Osteoblast (primary cell): Measurements from ENCODE around the gene ZNF460. TPM values are rescaled to one million over a fixed set of nuclear protein-coding genes. Genes with fewer than 3 reads are reported as not detected.

Experiments
- DNase-seq: peaks from one replicate; pipeline ENCODE4 v3.0.0; 2011; ENCODE audit warnings: low spot score, mixed read lengths; ENCODE audit not compliant: insufficient read length; ENCODE audit errors: missing footprints
- H2AFZ ChIP-seq: 2 replicates; pipeline ENCODE4 v1.6.0; 2011; ENCODE audit warnings: mild to moderate bottlenecking, low read length
- H3K27ac ChIP-seq: 2 replicates; pipeline ENCODE4 v1.5.1; 2011; ENCODE audit warnings: mild to moderate bottlenecking, low read depth, low read length, moderate library complexity
- H3K27me3 ChIP-seq: 2 replicates; pipeline ENCODE4 v1.6.0; 2012; ENCODE audit warnings: mild to moderate bottlenecking, control low read depth, inconsistent platforms, low read length, moderate library complexity; ENCODE audit not compliant: insufficient read depth
- H3K36me3 ChIP-seq: 2 replicates; pipeline ENCODE4 v1.5.1; 2011; ENCODE audit warnings: mild to moderate bottlenecking, low read length, control low read depth, moderate library complexity; ENCODE audit not compliant: insufficient read depth
- H3K4me1 ChIP-seq: 2 replicates; pipeline ENCODE4 v1.5.1; 2011; ENCODE audit warnings: mild to moderate bottlenecking, low read length, control low read depth, moderate library complexity; ENCODE audit not compliant: insufficient read depth
- H3K4me2 ChIP-seq: 2 replicates; pipeline ENCODE4 v1.6.0; 2011; ENCODE audit warnings: mild to moderate bottlenecking, low read length; ENCODE audit not compliant: insufficient read depth
- H3K4me3 ChIP-seq: fragments of 200-600 bp; sonication (generic); 3 replicates; pipeline ENCODE4 v1.5.1; 2012; ENCODE audit warnings: mild to moderate bottlenecking, low read length, inconsistent platforms; ENCODE audit not compliant: insufficient read depth
- H3K79me2 ChIP-seq: 2 replicates; pipeline ENCODE4 v1.6.0; 2012; ENCODE audit warnings: mild to moderate bottlenecking, low read length, control low read depth, inconsistent platforms; ENCODE audit not compliant: insufficient read depth
- H3K9me3 ChIP-seq: 2 replicates; pipeline ENCODE4 v1.5.1; 2011; ENCODE audit warnings: low read depth, low read length, control low read depth
- H4K20me1 ChIP-seq: 2 replicates; pipeline ENCODE4 v1.6.0; 2012; ENCODE audit warnings: mild to moderate bottlenecking, low read length, control low read depth; ENCODE audit not compliant: insufficient read depth
- total RNA-seq: library from RNA; depleted of rRNA; stranded (reverse); fragments of >200 nt; gene quantifications from 2 replicates; pipeline ENCODE4 v1.2.3, GENCODE V29; 2012
- TF ChIP-seq, protein P1 (sequence below): IDR thresholded peaks from 2 replicates; pipeline ENCODE4 v1.5.1; 2011; ENCODE audit warnings: mild to moderate bottlenecking, low read depth, low read length, moderate library complexity; ENCODE audit errors: extremely low read depth

The ZNF460 gene
- total RNA-seq, 1 donor = 115 TPM

DNA sequence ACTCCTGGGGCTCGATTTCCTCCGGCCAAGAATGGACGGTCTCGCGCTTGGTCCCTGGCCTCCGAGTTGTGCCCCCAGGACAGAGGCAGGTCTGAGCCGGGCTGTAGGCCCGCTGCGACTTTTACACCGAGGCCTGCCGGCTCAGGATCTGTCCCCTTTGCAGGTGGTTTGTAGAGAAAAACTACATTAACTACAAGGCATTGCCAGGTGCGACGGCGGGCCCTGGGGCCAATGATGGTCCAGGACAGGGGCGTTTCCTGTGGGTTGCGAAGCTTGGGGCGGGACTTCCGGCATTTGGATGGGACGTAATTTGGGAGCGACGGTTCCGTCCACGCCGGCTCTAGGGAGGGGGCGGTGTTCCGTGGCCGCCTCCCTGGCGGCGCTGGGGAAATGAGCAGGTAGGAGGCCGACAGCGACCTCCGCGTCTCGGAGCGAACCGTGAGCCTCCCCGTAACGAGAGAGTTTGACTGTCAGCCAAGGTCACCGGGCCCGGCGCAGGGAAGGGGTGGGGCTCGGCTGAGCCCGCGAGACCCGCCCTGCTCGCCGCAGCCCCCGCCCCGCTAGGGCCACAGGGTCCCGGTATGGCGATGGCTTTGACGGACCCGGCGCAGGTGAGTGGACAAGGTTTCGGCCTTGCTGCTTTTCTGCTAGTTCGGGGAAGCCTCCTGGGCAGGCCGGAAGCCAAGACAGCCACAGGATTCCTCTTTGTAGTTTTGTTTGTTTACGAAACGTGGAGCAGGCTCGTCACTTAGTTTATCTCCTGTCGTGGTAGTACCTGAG, 39.8 kb upstream of the ZNF460 start, which contains the start of gene ZNF805:
Gene ZNF805, plus strand, starts transcription at position 322 of the 780 bp plus-strand sequence. Its CDS starts 260 bp downstream, at position 582.
- peaks cover 14% of the 10 kb centered on the region for H3K36me3 ChIP-seq
- H3K4me3 ChIP-seq = peak within 1 kb of the TSS; percentile 92
- peaks cover 14% of the 10 kb centered on the region for H3K4me1 ChIP-seq
- peak; percentile 97 for DNase-seq
- H3K4me2 ChIP-seq = peak within 1 kb of the TSS; percentile 94
- no peaks in the 10 kb centered on the region for H3K9me3 ChIP-seq
- no peaks in the 10 kb centered on the region for H3K27me3 ChIP-seq
- TF ChIP-seq, protein P1, sequence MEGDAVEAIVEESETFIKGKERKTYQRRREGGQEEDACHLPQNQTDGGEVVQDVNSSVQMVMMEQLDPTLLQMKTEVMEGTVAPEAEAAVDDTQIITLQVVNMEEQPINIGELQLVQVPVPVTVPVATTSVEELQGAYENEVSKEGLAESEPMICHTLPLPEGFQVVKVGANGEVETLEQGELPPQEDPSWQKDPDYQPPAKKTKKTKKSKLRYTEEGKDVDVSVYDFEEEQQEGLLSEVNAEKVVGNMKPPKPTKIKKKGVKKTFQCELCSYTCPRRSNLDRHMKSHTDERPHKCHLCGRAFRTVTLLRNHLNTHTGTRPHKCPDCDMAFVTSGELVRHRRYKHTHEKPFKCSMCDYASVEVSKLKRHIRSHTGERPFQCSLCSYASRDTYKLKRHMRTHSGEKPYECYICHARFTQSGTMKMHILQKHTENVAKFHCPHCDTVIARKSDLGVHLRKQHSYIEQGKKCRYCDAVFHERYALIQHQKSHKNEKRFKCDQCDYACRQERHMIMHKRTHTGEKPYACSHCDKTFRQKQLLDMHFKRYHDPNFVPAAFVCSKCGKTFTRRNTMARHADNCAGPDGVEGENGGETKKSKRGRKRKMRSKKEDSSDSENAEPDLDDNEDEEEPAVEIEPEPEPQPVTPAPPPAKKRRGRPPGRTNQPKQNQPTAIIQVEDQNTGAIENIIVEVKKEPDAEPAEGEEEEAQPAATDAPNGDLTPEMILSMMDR = no peak
- H4K20me1 ChIP-seq = peaks cover 6% of the 10 kb centered on the region
- peaks cover 46% of the 10 kb centered on the region for H3K79me2 ChIP-seq
- H2AFZ ChIP-seq = peak within 1 kb of the TSS; percentile 100
- peak within 1 kb of the TSS; percentile 90 for H3K27ac ChIP-seq

DNA sequence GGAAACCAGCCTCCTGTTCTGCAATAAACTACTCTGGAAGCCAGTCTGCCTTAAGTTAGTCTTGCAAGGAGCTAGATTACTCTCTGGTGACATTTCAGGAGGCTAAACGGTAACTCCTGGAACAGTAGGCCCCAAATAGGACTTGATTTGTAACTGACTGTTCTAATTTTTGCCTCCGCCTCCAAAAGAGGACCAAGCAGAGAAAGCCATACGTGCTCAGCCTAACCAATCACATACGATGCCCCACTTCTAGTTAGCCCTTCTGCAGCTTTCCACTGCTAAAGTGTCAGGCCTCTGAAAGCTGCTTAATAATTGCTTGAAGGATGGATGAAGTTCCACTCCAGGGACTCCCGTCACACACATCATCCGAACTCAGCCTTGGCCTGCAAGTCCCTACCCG, 39.1 kb upstream of the ZNF460 start:
- Histone ChIP-seq H3K4me1 (peaks cover 14% of the 10 kb centered on the region), H3K27ac (peak overlapping the region; percentile 90), H3K4me3 (peak overlapping the region; percentile 92), H3K4me2 (peak overlapping the region; percentile 94), H3K79me2 (peaks cover 52% of the 10 kb centered on the region), H3K9me3 (no peaks in the 10 kb centered on the region), H4K20me1 (peaks cover 6% of the 10 kb centered on the region), H3K36me3 (peaks cover 19% of the 10 kb centered on the region), H3K27me3 (no peaks in the 10 kb centered on the region), H2AFZ (peak overlapping the region; percentile 100)
- DNase-seq = peak; percentile 92
- TF ChIP-seq, protein P1 = no peak

DNA sequence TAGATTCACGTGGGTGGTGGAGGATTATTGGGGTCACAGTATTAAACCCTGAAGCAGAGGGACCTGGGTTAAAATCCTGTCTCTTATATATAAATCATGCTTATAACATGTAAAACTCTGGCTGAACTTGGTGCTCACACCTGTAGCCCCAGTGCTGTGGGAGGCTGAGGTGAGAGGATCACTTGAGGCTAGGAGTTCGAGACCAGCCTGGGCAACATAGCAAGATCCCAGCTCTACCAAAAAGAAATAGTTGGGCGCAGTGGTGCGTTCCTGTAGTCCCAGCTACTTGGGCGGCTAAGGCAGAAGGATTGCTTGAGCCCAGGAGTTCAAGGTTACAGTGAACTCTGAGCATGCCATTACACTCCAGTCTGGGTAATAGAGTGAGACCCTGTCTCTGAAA, 37.5 kb upstream of the ZNF460 start:
- DNase-seq = no peak

DNA sequence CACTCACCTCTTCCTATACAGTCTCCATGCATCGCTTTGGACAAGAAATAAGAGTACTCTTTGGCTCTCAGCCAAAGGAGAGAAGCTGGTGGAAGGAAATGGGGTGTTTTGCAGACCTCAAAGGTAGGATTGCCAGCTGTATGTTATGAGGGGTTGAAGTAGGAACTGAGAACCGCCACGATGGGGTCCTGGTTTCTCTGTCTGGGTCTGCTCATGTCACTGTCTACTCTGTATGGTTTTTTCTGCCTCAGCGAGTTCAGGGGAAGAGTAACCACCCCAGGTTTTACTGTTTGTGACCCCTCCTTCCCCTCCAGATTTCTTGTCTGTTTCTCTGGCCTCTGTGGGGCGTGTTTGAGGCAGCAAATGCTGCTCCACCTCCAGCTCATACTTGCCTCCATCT, 35.8 kb upstream of the ZNF460 start:
- Histone ChIP-seq H3K27ac (no peak overlapping the region), H3K9me3 (no peaks in the 10 kb centered on the region), H3K36me3 (peaks cover 43% of the 10 kb centered on the region), H3K27me3 (no peaks in the 10 kb centered on the region), H3K4me1 (peaks cover 21% of the 10 kb centered on the region), H3K4me2 (no peak overlapping the region), H2AFZ (no peak overlapping the region), H3K4me3 (no peak overlapping the region), H4K20me1 (peaks cover 6% of the 10 kb centered on the region), H3K79me2 (peaks cover 73% of the 10 kb centered on the region)
- TF ChIP-seq, protein P1 = no peak
- DNase-seq = no peak

More for the DNA sequence above, 37.5 kb upstream of the ZNF460 start:
- H3K9me3 ChIP-seq = no peaks in the 10 kb centered on the region
- no peak overlapping the region for H2AFZ ChIP-seq
- peaks cover 66% of the 10 kb centered on the region for H3K79me2 ChIP-seq
- TF ChIP-seq, protein P1 = no peak
- H3K4me1 ChIP-seq = peaks cover 14% of the 10 kb centered on the region
- peaks cover 6% of the 10 kb centered on the region for H4K20me1 ChIP-seq
- H3K36me3 ChIP-seq = peaks cover 27% of the 10 kb centered on the region
- H3K27me3 ChIP-seq = no peaks in the 10 kb centered on the region
- no peak overlapping the region for H3K4me2 ChIP-seq
- no peak overlapping the region for H3K4me3 ChIP-seq
- H3K27ac ChIP-seq = no peak overlapping the region
